DMS114 treated with DMSO at 0.1 percent for 48 hours (cell line): Measurements from ENCODE around the gene DUOX2.
"Not testable (repeated sequence)": the region's sequence is repeated elsewhere in the genome, so short reads cannot be mapped to it uniquely, and the experiment has no call there.

Experiments
- DNase-seq: peaks from one replicate; lab custom pipeline; 2025; ENCODE audit not compliant: unreplicated experiment; lab: John Stamatoyannopoulos, UW

Gene DUOX2

DNA sequence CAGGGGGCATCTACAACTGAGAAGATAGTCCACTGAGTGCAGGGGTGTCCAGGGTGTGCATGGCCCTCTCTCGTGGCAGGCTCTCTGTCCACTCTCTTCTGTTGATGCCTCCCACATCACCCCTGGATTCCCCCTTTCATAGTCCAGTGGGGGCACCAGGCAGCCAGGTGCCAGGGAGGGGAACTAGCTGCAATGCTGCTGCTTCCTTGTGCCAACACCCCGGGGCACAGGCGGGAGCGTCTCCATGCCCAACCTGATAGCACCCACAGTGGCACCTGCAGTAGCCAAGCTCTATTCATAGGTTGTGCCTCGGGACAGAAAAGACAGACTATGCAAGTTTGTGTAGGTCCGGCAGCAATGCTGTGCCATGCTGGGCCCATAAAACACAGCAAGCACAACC is 11.7 kb downstream of the DUOX2 start:
- DNase-seq, result no peak

DNA sequence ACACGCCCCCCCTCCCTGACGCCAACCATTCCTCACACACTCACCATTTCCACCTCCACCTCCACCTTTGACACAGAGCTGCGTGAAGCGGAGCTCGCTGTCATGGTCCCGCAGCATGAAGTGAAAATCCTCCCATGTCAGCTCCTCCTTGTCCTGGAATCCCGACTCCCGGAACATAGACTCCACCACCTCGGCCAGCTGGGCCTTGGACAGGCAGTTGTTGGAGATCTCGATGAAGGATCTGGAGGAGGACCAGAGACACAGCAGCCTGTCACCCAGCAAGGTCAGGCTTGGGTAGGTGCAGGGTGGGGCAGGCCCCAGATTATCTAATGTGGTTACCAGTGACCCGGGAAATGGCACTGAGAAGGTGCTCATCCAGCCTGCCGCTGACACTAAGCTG is 12.2 kb downstream of the DUOX2 start:
- no peak for DNase-seq

DNA sequence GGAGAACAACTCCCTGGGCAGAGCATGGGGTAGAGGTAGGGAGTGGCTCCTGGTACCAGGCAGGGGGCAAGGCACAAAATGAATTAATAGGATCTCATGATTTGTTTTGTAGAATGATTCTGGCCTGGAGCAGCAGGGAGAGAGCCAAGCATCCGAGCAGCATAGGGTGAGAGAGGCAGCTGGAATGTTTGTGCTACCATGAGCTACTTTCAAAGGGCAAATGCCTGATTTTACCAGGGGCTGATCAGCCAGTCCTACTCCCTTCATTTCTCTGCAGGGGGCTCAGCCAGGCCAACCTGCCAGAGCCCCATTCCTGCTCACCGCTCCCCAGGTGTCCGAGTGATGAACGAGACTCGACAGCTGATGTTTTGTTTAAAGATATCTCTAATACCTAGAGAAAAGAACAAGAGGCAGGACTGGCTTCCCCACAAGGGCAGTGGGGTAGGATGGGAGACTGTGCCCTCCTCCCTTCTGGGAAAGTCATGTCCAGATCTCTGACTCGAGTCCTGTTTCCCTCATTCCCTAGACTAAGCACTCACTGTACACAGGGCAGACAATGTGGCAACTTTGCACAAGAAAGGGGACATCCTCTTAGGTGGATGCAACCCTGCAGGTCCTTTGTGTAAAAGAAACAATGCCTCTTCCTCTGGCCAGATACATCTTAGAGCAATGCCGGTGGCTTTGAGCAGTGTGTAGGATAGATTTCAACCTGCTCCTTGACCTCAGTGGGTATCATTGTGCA is 12.9 kb downstream of the DUOX2 start:
- DNase-seq, result no peak

DNA sequence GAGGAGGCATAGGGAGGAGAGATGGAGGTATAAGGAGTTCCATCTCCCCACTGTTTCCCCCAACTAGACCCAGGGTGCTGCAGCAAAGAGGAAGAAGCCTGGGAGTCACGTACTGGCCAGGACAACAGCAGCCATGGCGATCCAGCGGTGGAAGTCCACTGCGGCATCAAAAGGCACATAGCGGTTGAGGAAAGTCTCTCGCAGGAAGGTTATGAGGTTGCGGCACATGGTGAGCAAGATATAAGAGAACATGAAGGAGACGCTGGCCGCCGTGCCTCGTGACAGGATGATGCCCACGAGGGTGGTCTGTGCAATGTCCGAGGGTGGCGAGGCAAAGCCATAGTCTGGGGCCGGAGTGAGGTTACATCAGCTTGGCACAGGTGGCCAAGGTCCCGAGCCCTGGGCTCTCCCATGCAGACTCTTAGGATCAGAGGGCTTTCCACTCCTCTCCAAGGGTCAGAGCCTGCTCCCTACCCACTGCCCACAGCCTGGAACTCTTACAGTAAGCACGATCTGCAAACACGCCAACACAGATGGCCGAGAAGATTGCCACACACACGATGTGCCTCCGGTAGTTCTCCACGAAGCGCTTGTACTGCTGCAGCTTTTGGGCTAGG is 14.3 kb downstream of the DUOX2 start:
- DNase-seq, result no peak

DNA sequence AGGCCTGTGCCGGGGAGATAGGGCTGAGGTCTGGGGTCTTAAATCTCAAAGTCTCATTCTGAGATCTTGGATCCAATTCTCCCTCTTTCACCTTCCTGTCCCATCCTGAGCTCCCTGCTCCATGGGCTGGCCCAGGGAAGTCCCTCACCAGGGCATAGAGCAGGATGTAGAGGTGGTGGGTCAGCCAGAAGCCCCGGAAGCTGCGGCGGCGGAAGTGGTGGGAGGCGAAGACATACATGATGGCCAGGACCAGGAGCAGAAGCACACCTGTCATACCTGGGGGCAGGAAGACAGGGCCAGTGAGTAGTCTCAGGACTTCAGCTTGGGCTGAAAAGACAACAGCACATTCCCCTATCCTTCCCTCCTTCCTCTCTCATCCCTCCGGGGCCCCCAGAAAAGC is 16.5 kb downstream of the DUOX2 start:
- no peak for DNase-seq

DNA sequence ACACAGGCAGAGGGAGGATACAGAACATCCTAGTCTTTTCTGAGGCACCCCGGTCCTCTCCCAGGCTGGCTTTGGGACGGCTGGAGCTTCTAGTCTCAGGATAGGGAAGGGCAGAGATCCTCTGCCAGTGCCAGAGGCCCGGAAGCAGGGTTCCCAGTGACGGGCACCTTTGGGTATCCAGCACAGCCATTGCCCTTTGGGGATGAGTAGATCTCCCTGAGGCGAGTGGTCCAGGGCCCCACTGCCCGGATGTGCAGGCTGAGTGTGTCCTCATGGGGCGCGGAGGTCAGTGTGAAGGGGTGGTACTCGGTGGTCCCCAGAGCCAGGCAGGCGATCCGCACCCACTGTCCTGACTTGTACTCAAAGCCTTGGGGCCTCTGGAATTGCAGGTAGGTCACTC is 18.3 kb downstream of the DUOX2 start:
- no peak for DNase-seq

DNA sequence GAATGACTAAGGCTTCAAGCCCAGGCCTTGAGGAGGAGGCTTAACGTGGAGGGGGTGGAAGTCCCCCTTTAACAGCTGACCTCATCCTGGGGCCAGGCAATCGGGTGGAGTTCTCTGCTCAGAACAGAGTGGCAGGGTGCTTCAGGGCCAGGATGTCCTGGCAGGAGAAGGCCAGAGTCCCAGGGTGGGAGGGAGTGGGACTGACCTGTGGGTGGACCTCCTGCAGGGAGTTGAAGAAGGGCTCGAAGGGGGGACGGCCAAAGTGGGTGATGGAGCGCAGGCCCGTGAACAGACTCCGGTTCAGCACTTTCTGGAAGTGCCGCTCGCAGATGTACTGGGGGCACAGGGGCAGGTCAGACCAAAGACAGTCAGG is 19.6 kb downstream of the DUOX2 start:
- no peak for DNase-seq

DNA sequence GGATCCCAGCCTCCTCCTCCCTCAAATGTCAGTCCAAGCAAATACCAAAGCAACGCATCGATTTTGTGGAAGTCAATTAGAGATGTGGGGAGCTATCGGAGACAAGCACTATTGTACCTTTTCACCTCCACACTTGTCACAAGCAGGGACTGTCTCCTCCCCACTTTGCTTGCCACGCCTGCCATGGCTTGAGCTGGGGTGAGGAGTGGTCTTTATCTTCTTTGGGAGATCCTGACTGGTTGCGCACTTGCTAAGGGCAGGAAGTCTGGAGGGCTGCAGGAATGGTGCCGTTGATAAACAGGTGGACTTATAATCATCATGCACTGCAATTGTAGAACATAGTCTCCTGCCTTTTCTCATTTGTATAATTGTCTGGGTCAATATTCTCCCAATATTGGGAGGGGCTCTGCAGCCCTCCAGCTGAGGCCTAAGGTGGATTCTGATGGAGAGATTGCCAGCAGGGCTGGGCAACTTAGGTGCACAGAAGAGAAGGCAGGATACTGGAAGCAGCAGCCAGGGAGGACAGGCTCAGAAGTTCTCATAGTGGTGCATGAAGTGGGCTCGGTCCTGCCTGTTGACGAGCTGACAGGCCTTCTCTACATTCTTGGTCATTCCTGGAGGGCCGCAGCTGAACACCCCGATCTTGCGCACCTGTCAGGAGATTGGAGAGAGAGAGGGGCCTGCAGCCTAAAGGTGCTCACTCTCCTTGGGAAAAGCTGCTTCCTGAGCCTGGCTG is 20.2 kb downstream of the DUOX2 start:
- DNase-seq, result no peak

DNA sequence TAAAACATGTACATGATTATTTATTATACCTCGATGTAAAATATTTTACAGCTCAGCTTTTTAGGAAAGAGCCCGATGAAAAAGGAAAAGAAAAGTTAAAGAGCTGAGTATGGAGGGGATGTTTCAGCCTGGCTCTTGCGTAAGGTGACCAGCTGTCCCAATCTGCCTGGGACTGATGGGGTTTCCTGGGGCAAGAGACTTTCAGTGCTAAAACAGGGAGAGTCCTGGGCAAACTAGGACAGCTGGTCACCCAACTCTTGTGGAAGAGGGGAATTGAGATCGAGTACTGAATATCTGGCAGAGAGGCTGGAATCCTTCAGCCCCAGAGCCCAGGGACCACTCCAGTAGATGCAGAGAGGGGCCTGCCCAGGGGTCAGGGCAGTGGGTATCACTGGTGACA is 21.0 kb downstream of the DUOX2 start:
- no peak for DNase-seq

DNA sequence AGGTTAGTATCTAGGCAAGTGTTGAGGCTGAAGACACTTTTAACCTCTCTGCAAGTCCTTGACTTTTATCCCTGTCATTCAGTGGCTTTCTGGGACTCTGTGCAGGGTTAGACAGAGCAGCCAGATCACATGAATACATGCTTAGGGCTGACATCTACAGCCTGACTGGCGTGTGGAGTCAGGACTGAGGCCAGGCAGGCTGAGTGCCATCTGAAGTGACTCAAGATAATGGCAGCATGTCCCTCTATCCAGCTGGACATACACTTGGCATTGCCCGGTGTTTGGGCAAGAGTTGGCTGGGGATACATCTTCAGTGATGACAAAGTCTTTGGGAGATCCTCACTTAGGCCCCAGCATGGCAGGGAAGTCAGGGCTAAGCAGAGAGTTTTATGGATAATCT is 22.4 kb downstream of the DUOX2 start:
- no peak for DNase-seq

DNA sequence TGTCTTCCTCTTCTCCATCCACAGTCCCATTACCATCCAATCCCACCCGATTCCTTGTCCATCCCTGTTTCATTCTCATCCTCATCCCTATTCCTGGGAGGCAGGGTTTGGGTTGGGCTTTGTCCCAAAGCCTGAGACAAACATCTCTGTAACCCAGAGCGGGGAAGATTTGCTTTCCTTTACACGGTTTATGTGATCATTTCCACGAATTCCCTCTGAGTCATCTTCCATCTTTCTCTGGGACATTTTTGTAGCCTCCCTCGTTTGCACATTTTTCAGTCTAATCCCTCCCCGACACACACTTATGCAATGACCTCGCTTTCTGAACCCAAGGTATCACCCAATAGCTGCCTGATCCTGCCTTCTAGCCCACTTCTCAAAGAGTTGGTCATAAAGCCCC is 22.8 kb downstream of the DUOX2 start:
- no peak for DNase-seq

DNA sequence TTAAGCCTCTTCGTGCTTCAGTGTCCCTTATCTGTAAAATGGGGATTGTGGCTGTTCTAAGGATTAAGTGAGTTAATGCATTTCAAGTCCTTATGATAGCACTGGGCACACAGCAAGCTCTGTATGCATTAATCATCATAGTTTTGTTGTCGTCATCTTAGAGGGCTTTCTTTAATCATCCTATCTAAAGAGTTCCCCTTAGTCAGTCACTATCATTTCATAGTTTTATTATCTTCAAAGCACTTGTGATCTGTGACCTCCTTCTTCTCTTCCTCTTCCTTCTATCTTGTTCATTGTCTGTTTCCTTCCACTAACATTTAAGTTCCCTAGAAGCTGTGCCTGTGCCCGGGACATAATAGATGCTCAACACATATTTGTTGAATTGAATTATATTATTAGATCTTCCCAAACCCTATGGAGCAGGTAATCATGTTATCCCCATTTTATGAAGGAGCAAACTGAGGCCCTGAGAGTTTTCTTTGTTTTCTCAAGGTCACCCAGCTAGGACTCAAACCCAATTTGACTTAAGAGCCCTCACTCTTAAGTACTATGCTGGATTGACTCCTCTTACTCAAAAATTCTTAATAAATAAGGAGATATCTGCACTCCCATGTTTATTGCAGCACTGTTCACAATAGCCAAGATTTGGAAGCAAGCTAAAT is 24.1 kb downstream of the DUOX2 start:
- DNase-seq, result no peak

DNA sequence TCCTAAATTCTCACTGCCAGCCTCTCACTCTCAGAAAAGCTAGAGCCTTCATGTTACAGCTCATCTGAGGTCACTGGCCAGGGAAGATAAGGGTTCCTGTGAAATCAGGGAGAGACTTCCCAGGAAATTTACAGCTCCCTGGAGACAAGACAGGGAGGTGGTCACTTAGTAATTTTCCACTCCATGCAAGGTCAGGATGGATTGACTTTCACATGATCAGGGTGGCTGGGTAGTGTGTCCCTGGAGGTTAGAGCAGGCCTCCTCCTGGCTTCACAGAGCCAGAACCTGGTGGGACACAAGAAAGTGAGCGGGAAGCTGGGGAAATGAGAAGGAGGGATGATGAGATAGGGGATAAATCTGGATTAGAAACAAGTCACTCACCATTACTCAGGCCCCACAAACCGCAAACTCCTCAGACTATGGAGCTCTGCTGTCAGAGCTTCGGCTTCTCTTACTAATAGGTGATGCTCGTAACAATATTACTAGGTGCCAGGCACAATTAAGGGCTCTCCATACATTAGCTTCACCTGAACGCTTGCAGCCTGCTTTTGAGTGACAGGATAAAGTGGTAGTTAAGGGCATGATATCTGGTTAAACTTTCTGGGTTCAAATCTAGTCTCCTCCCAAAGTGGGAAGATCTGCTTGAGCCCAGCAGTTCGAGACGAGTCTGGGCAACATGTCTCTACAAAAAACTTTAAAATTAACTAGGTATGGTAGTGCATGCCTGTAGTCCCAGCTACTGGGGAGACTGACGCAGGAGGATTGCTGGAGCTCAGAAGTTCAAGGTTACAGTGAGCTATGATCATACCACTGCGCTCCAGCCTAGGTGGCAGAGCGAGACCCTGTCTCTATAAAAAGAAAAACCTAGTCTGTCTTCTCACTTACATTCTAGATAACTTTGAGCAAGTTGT is 24.9 kb downstream of the DUOX2 start:
- DNase-seq, result no peak

DNA sequence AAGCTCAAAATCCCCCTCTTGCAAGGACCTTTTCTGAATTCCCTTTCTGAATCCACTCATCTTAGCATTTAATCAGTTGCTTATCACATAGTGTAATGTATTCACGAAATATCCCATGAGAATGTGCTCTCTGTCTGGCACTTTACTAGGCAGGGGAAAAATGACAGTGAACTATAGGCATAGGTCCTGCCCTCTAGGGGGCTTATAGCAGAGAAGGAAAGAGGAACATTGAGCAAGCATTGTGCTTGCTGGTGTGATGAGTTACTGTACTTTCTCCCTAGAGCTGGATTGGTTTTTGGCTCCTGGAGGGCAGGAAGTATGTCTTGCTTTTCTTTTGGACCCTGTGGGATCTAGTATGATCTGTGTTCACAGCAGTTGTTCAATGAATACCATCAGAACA is 26.5 kb downstream of the DUOX2 start:
- DNase-seq, result no peak

DNA sequence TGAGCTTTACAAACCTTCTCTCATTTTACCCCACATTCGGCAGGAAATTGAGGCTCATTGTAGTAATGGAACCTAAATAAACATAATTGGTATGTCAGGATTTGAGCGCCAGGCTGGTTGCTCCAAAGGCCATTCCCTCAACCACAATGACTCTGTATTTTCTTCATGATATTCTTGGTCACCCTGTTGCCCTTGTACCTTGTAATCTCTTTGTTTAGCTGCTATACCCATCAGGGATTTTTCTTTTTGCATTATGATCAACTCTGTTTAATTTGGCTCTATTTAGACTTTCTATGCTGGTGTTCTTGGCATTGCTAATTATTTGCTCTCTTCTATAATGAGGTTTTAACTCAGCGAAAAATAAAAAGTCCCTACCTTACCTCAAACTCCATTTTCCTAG is 29.8 kb downstream of the DUOX2 start:
- no peak for DNase-seq

DNA sequence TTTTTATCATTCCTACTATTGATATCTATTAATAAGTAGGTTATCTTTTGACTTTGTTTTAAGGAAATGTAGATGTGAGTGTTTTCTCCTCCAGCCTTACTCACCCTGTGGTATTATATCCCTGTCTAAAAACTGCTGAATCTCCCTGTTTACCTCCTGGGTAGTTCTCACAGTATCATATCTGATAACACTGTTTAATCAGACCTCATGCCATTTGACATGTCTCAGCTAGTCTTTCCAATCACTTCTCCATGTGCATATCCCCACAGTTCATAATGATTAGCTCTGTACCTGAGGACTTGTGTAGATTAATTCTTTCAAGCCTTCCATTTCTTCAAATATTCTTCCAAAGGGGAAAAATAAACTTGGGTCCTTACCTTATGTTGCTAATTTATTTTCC is 30.7 kb downstream of the DUOX2 start:
- DNase-seq, result no peak

DNA sequence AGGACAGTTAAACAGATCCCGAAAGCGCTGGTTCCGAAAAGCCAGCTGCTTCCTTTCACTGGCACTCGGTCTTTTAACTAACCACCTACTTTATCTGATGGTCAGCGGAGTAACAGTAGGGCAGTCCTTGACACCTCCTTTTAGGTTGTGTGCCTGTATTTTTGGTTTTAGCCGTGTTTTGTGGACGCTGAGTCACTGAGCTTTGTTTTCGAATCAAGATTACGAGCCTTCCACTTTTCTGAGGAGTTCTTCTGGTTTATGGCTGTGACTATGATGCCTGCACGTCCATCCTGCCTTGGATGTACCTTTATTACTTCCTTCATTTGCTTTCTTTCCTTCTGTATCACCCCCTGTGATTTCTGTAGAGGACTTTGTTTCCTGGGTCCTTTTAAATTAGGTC is 31.6 kb downstream of the DUOX2 start:
- DNase-seq, result not testable (repeated sequence)

DNA sequence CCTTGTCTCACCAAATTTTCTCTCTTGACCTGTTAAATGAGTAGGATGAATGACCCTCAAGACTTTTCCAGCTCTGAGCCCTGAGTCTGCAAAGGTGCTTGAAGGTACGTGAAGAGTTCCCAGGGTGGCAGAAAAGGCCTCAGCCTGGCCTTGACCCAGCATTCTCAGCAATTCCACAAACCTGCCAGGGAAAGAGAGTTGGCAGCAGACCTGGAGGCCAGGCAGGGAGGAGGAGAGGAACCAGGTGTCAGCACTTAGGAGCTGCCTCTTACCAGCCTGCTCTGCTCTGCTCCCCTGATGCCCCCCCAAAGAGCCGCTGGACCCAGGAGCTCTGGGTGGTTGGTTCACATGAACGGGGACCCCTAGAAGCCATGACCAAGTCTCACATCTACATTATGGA is 33.4 kb downstream of the DUOX2 start:
- not testable (repeated sequence) for DNase-seq

DNA sequence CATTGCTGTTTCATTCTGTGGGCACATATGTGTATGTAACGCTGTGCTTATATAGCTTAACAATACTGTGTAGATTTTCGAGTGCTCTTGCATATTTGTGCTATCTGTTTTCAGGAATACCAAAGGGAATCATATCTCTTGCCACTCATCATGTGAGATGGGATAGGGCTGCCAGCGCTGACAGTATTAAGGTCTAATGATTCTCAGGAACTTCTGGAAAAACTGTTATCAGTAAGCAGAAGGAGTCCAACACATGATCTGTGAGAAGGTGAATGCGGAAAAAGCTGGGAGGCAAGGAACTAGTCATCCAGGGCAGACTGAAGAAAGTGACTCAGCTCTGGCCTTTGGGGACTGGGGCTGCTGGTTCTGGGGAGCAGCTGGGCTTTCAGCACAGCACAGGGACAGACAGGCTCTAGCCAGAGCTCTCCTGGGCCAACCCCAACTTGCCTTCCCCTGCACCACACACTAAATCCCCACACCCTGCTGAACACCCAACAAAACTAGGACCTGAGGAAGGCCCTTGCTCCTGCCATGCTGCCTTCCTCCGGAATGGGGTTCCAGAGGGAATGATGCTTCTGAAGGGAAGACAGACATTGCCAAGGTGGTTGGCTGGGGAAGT is 34.2 kb downstream of the DUOX2 start:
- not testable (repeated sequence) for DNase-seq

DNA sequence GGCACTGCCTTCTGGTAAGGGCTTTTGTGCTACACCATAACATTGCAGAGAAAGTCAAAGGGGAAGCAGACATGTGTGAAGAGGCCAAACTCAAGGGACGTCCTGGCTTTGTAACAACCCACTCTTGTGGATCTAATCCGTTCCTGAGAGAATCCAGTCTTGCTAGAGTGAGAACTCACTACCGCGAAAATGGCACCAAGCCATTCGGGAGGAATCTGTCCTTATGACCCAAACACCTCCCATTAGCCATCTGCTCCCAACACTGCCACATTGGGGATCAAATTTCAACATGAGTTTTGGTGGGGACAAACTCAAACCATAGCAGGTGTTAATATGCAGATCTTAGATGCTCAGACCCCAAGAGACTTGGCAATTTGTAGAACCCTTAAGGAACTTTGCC is 34.8 kb downstream of the DUOX2 start:
- DNase-seq, result not testable (repeated sequence)
